ENCODE measurements around the gene KCNH2. TPM values are rescaled to one million over a fixed set of nuclear protein-coding genes. Genes with fewer than 3 reads are reported as not detected.

KCNH2 gene
- total RNA-seq, 1 donor from 2014 or later, result 1.9 TPM

DNA sequence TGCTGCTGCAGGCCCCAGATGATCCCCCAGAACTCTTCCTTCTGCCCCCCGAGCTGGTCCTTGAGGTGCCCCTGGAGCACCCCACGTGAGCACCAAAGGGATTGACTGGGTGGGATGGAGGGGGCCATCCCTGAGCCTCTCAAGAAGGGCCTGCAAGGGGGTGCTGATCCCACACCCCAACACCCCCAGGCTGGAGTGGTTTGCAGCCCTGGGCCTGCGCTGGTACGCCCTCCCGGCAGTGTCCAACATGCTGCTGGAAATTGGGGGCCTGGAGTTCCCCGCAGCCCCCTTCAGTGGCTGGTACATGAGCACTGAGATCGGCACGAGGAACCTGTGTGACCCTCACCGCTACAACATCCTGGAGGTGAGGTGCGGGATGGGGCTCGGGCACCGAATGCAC is 20.9 kb upstream of the KCNH2 start:
- no peak for DNase-seq (ENCODE audit: low read depth)
- TF ChIP-seq, protein P1, sequence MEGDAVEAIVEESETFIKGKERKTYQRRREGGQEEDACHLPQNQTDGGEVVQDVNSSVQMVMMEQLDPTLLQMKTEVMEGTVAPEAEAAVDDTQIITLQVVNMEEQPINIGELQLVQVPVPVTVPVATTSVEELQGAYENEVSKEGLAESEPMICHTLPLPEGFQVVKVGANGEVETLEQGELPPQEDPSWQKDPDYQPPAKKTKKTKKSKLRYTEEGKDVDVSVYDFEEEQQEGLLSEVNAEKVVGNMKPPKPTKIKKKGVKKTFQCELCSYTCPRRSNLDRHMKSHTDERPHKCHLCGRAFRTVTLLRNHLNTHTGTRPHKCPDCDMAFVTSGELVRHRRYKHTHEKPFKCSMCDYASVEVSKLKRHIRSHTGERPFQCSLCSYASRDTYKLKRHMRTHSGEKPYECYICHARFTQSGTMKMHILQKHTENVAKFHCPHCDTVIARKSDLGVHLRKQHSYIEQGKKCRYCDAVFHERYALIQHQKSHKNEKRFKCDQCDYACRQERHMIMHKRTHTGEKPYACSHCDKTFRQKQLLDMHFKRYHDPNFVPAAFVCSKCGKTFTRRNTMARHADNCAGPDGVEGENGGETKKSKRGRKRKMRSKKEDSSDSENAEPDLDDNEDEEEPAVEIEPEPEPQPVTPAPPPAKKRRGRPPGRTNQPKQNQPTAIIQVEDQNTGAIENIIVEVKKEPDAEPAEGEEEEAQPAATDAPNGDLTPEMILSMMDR (conservative IDR thresholded peaks at IDR 0.05; ENCODE audit: low read depth, low read length), result no peak
- no peak overlapping the region for H3K4me3 ChIP-seq (ENCODE audit: low read depth, low read length)

DNA sequence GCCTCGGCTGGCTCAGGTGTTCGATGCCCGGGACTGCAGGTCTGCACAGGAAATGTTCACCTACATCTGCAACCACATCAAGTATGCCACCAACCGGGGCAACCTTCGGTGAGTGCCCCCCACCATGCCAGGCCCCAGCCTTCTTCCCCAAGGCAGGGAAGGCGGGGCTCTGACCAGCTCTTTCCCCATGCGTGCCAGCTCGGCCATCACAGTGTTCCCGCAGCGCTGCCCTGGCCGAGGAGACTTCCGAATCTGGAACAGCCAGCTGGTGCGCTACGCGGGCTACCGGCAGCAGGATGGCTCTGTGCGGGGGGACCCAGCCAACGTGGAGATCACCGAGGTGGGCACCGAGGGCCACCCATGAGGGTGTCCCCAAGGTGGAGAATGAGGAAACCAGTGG is 20.2 kb upstream of the KCNH2 start:
- no peak for DNase-seq (ENCODE audit: low read depth)
- TF ChIP-seq, protein P1 (conservative IDR thresholded peaks at IDR 0.05; ENCODE audit: low read depth, low read length), result no peak
- no peak overlapping the region for H3K4me3 ChIP-seq (ENCODE audit: low read depth, low read length)

DNA sequence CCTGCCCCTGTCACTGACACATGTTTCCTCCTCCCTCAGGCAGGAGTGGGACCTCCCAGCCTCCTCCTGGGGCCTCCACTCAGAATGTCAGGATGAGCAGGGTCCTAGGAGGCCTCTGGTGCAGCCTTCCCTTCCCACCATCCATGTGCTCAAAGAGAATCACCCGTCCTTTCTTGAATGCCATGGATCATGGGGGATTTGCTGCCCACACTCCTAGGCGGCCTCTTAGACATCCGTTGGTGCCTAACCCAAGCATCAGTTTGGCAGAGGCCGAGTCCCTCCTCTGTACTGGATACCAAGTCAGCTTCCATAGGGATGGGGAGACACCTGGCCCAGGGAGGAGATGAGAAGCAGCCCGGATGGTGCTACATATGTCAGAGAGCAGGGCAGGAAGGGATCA is 19.7 kb upstream of the KCNH2 start:
- DNase-seq (ENCODE audit: low read depth), result no peak
- no peak overlapping the region for H3K4me3 ChIP-seq (ENCODE audit: low read depth, low read length)
- TF ChIP-seq, protein P1 (conservative IDR thresholded peaks at IDR 0.05; ENCODE audit: low read depth, low read length), result no peak

DNA sequence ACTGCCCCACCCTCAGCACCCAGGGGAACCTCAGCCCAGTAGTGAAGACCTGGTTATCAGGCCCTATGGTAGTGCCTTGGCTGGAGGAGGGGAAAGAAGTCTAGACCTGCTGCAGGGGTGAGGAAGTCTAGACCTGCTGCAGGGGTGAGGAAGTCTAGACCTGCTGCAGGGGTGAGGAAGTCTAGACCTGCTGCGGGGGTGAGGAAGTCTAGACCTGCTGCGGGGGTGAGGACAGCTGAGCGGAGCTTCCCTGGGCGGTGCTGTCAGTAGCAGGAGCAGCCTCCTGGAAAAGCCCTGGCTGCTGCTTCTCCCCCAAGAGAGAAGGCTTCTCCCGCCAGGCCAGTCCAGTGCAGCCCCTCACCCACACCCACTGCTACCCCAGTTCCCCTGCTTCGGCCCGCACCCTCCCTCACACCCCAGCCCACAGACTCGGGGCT is 19.0 kb upstream of the KCNH2 start:
- TF ChIP-seq, protein P1 (conservative IDR thresholded peaks at IDR 0.05; ENCODE audit: low read depth, low read length), result no peak
- no peak for DNase-seq (ENCODE audit: low read depth)
- H3K4me3 ChIP-seq (ENCODE audit: low read depth, low read length), result no peak overlapping the region

DNA sequence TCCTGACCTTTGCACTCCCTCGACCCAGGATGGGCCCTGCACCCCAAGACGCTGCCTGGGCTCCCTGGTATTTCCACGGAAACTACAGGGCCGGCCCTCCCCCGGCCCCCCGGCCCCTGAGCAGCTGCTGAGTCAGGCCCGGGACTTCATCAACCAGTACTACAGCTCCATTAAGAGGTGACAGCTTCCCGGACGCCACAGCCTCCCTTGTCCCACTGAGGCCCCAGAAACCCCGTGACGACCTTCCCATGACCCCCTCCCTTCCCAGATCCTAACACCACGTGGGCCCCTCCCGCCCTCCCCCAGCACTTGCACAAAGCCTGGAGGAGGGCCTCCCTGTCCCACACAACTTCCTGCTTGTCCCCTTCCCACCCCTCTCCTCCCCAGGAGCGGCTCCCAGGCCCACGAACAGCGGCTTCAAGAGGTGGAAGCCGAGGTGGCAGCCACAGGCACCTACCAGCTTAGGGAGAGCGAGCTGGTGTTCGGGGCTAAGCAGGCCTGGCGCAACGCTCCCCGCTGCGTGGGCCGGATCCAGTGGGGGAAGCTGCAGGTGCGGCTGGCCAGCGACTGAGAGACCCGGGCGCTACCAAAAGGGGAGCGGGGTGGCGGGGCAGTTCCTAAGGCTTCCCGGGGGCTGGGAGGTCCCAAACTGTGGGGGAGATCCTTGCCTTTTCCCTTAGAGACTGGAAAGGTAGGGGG is 18.4 kb upstream of the KCNH2 start:
- no peak for DNase-seq (ENCODE audit: low read depth)
- TF ChIP-seq, protein P1 (conservative IDR thresholded peaks at IDR 0.05; ENCODE audit: low read depth, low read length), result no peak
- H3K4me3 ChIP-seq (ENCODE audit: low read depth, low read length), result no peak overlapping the region

DNA sequence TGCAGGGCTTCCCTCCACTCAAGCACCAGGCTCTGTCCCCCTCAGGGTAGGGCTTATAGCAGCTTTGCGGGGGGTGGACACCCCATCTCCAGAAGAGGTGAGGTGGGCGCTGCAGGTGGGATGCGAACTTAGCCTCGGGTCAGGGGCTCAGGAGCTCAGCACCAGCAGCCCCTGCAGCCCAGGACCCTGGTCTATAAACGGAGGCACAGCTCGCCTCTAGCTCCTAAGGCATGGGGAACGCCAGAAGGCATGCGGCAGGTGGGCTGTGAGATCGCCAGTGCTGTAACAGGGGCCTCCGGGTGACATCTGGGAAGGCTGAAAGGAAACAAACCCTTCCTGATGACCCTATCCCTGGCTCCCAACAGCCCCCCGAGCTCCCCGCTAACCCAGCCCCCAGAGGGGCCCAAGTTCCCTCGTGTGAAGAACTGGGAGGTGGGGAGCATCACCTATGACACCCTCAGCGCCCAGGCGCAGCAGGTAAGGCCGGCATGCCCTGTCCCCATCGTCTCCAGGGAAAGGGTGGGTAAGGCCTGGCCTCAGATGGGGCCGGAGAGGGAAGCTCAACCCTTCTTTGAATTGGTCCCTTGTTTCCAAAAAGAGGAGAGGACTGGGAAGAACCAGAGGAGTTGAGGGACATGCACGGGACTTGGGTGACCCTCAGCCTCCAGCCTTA is 16.9 kb upstream of the KCNH2 start:
- H3K4me3 ChIP-seq (ENCODE audit: low read depth, low read length), result no peak overlapping the region
- TF ChIP-seq, protein P1 (conservative IDR thresholded peaks at IDR 0.05; ENCODE audit: low read depth, low read length), result no peak

More for the DNA sequence above, 16.9 kb upstream of the KCNH2 start:
- no peak for DNase-seq (ENCODE audit: low read depth)
